Stimulated activated CD4-positive, alpha-beta T cell treated with anti-CD3 and anti-CD28 coated beads, Interleukin-4, amount 100 ng/mL, for 48 hours (primary cell): Measurements from ENCODE around the gene ACO2.
"Not testable (repeated sequence)": the region's sequence is repeated elsewhere in the genome, so short reads cannot be mapped to it uniquely, and the experiment has no call there.

Experiments
- DNase-seq, 2 donors: peaks; one replicate each; pipeline ENCODE4 v3.0.0-alpha.2; 2020; ENCODE audit warnings: low read depth in 2 of 2

The ACO2 gene

DNA sequence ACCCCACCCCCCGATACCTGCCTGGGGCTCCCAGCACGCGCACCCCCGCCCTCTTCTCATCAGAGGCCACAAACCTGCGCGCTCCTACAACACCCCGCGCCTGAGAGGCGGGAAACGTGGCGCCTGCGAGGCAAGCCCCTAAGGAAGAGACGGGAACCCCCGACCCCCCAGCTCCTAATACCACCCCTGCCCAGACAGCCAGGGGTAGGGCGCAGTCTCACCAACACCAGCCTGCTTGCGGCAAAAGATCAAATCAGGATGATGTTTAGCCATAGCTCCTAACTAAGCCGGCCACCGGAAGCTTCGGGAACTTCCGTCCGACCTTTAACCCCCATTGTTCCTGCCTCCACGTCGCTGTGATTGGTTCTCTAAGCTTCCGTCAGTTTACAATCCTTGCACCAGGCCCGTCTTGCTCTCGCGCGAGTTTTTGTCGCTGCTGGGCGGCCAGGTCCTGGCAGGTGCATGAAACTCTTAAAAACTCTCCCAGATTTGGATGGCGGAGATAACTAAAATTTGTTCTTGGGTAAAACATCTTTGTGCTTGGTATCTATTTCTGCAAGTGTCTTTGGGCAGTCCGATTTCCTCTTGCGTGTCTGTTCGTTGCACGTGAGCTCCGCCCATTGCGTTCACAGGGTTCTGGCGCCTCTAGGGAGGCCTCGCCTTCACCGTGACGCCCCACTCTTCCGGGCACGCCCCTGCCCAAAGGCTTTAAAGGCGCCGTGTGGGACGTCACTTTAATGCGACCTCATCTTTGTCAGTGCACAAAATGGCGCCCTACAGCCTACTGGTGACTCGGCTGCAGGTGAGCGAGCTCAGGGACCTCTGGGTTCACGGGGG is at the start of gene ACO2, which contains the start of gene PHF5A:
TSS of gene ACO2 (plus strand) at position 737 of the 837 bp plus-strand sequence. CDS start at position 767, 30 bp downstream.
TSS of gene PHF5A (minus strand) at position 312 of the 837 bp plus-strand sequence. CDS start at position 273, 39 bp downstream.
- peak; percentile 94 to 99 for DNase-seq

DNA sequence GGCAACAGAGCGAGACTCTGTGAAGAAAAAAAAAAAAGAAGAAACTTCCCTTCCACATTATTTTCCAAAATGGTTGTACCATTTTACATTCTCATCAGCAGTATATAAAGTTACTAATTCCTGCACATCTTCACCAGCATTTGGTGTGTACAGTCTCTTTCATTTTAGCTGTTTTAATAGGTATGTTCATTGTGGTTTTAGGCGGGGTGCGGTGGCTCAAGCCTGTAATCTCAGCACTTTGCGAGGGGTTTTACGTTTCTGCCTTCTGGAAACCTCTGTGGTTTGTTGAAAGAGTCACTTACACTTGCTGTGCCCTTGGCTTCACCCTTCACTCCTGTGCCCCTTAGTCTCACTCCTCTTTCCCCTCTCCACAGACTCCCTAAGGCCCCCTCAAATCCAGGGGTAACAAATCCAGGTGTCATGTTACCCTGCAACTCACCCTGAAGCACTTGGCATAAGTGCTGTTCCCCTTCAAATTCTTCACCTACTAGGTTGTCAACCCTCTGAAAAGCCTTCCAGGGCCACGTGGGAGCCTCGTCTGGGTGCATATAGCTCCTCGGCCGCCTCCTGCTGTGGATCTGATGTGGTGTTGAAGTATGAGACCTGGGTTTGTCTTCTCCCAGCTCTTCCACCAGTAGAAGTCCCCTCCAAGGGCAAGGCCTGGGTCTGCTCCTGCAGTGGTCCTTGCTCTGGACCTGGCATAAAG is 43.1 kb upstream of the ACO2 start:
- no peak for DNase-seq

DNA sequence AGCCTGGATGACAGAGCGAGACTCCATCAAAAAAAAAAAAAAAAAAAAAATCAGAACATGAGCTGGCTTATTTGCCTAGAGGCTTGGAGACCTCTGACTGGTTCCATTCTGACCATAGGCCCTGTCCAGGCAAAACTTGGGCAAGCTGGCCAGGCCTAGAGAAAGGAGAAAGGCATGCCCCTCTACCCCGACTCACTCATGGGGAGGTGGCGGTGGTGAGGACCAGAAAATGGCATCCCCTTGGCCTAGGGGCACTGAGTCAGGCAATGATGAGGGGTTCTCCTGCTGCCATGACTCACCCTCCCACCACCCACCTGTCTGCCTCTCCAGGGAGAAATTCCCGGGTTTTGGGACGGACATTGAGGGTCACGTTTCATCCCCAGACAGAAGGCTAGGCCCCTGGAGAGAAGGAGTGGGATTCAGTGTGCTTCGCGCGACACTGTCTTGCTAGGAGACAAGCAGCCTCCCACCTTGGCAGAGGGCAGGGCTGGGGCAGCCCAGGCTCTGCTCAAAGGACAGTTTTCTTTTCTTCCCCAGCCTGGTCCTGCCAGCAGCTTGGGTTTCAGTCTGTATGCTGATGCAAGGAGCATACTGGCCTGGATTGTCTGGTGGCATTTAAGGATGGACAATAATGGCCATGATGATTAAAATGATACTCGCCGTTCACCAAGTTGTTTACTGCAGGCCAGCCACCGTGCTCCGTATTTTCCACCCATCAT is 39.5 kb upstream of the ACO2 start:
- DNase-seq: no peak

DNA sequence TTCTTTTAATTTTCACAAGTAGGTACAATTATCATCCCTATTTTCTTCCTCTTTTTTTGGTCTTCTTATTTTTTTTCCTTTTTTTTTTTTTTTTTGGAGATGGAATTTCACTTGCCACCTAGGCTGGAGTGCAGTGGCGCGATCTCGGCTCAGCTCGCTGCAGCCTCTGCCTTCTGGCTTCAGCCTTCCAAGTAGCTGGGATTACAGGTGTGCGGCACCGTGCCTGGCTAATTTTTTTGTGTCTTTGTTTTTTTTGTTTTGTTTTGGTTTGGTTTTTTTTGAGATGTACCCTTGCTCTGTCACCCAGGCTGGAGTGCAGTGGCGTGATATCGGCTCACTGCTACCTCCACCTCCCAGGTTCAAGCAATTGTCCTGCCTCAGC is 39.0 kb upstream of the ACO2 start:
- no peak for DNase-seq

DNA sequence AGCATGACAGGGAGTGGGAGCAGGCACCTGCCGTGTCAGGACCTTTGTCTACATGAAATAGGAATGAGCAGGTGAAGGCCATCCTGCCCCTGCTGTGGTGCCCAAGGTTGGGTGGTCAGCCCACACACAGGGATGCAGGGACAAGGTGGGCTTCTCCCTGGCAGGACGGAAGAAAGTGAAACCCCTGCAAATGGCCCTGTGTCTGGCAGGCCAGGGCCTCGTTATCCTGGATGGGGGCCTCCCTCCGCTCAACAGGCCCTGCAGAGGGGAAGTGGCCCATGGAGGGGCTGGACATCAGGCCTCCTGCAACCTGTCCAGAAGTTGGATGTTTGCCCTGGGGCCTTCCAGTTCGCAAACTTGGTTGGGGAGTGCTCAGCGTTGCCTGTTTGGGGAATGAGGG is 37.3 kb upstream of the ACO2 start:
- DNase-seq: no peak

DNA sequence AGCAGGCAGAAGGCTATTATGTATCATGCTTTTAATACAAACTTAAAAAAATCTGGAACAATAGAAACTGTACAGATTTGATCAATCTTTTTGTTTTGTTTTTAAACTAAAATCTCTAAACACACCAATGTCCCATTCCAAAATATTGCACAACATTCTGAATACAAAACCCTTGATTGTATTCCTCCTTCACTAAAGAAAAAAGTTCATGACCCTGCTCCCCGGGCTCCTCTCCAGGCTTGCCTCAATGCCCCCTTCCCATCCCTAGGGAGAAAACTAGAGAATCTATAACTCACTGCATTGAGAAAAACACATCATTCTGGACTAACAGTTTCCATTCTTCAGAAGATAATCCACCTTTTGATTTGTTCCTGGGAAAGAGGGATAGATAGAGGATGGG is 35.4 kb upstream of the ACO2 start:
- DNase-seq: not testable (repeated sequence)

DNA sequence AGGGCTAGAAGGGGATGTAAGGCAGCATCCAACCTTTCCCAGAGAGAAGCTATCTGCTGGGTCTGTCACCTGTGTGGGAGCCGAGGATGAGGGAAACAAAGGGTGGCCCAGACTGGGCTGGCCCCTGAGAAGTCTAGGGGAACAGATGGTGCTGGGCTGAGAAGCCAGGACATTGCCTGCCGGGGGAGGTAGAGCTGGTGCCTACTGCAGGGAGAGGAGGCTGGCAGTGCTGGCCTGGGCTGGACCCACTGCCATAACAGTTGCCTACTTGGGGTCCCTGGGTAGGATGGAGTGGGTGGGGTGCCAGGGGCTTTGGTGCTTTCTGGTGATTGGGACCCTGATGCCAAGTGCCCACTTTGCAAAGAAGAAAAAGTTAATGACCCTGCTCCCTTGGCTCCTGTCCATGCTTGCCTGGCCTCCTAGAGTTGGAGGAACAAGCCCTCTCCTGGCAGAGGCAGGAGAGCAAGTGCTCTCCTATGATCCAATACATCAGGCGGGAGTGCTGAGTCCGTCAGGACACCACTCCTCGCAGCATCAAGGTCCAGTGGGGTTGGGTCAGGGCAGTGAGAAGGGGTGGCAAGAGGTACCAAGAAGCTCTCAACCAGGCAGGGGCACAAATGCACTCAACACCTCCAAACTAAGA is 34.4 kb upstream of the ACO2 start:
- not testable (repeated sequence) for DNase-seq

DNA sequence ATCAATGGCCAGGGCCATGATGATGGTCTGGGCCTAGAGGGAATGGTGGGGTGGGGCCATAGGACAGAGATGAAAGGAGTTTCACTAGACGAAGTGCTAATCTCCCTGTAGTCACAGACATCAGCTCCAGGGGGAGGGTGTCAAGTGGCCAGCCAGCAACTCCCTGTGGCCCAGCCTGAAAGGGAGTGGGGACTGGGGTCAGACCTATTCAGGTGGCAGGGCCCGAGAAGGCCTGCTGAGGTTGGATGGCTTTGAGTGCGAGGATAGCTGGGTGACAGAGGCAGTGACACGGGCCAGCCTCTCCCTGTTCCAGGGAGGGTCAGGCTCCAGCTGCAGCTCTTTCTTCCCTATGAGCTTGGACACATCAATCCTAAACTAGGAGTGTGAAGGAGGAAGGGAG is 33.4 kb upstream of the ACO2 start:
- no peak for DNase-seq

DNA sequence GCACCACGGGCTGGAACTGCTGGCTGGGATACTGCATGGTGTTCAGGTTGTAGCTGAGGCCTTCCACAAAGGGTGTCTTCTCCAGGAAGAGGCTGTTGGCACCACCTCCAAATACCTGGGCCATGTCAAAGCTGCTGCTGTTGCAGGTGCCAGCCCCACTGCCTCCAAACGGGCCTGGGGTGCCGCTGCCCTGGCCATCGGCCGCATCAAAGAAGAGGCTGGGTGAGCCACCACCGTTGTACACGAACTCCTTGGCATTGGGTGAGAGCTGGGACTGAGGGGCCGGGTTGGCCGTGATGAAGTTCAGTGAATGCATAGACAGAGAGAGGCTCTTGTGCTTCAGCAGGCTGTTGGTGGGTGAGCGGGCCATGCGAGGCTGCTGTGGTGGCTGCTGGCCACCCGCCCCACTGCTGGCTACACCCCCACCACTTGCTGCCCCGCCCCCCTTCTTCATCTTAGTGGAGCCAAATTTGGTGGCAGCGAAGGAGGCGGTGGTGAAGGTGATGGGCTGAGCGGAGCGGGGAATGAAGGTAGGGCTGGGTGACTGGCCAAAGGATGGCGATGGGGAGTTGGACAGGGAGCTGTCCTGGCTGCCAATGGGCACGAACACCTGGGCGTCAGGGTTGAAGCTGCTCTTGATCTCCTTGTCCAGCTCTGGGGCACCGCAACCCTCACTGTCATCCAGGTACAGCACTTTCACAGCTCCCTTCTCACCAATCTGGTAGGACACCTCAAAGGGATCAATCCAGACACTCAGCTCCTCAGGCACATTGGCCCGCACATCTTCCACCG is 32.4 kb upstream of the ACO2 start:
- DNase-seq: no peak

DNA sequence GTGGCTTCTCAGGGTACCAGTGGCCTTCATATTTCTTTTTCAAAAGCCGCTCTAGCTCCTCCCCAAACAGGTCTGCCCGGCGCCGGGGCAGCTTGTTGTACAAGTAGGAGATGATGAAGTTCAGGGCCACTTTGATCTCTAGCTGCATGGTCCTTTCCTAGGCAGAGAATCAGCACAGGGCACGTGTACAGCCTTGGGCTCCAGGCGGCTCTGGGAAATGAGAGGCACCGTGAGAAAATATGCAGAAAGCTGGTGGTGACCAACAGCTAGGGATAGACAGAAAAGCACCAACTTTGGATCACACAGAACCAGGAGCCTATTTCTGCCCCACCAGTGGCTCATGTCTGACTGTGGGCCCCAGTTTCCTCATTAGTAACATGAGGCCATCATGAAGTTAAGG is 31.7 kb upstream of the ACO2 start:
- DNase-seq: no peak

DNA sequence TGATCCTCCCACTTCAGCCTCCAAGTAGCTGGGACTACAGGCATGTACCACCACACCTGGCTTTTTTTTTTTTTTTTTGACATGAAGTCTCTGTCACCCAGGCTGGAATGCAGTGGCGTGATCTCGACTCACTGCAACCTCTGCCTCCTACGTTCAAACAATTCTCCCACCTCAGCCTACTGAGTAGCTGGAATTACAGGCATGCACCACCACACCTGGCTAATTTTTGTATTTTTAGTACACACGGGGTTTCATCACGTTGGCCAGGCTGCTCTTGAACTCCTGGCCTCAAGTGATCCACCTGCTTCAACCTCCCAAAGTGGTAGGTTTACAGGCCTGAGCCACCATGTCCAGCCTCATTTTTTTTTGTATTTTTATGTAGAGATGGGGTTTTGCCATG is 28.4 kb upstream of the ACO2 start:
- DNase-seq: not testable (repeated sequence)

DNA sequence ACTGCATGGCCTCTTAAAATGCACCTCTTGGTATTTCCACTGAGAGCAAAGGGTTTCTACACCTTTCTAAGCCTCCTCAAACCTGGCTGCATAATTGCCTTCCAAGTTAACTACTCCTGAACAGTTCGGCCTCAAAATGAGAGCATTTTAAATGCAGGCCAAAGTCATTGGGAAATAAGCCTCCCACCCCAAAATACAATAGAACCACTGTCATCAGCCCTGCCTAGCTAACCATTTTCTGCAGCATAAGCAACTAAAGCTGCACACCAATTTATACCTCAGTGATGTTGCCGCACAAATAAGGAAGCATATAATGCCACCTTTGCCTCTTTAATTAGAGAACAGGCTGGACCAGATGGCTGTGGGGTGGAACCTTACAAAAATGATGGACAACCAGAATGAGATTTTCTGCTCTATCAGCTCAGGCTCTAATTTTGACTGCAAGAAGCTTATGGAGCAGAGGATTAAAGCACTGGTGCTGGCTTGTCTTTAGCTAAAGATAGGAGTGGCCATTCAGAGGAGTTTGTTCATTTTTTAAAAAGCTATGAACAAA is 26.6 kb upstream of the ACO2 start:
- DNase-seq: no peak

DNA sequence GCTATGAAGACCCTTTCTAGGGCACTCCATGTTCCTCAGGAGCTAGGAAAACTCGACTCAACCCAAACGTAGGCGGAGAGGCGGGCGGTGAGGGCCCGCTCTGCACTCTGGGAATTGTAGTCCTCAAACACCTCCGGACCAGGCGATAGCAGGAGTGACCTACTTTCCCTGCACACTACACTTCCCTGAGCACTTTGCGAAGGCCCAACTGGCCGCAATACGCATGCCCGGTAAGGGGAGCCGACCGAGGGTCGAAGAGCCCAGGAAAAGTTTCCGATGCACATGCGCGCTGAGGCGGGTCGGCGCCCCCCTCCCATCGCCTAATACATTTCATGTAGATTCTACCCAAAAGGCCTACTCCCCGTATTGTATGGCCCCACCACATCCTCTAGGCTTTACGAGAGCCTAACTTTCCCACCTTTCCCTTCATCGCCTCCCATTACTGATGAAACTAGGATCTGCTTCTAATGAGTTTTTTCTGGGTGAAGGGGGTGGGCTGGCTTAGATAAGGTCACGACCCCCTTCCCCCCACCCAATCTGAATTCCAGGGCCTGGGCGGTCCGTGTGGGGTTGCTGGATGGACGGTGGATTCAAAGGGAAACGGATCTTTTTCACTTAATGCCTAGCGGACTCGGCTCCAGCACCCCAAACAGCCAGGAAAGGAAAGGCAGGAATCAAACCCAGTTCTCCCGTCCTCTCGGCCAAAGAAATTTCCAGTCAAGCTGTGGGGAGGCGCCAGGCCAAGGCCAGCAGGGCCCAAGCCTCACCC is 24.4 kb upstream of the ACO2 start:
- DNase-seq: peak; percentile 73 to 87

DNA sequence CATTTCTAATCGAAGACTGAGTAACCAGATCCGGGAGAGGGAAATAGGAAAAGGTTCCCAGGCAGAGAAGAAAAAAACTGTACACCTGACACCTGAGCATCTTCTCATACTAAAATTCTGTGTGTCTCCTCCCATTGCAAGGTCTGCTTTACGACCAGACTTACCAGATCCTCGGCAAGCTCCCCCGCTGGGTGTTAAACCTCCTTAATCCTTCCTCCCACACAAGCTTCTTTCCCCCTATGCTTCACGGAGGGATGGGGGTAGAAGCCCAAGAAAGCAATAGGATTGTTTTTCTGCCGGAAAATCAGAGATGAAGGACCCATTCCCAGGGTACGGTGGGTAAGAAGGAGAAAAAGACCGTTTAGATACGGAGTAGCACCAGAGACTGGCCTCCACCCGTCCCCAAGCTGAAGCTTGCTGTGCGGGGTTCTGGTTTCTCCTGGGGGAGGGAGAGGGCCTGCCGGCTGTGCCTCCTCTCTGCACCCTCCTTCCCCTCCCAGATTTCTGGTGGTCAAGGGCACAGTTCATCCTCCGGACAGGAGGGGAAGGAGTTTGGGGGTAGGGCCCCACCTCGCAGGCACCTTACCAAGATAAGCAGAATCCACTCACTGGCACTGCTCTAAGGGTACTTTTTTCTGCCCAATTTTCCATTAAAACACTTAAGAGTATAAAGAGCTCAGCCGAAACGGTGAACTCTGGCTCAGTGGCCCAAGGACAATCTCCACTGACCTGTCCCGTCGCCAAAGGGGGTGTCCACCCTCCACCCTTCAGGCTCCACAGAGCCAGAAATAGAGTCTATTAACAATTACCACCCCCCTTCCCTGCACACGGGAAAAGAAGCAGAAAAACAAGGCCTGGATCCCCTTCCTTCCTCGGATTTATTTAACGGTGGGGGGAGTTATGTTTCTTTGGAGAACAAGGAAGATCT is 23.5 kb upstream of the ACO2 start:
- no peak for DNase-seq

DNA sequence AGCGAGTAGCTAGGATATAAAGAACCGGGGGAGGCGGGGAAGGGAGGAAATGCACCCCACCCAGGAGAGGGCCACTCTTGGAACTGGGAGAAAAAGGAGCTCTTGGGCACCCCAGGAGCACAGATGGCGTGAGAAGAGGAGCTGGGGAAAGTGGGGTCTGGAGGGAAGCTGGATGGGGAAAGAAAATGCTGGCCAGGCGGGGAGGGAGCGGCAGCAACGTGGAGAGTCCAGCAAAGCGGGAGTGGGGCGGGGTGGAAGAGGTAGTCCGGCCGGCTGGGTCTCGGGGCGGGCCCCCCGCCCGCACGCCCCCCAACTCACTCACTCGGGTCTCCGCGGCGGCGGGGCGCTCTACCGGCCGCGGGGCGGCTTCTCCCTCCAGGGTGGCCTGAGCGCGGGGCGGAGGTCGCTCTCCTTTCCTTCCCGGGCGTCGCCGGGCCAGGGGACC is 22.8 kb upstream of the ACO2 start:
- peak in 1 of 2 donors; percentile 11 for DNase-seq

DNA sequence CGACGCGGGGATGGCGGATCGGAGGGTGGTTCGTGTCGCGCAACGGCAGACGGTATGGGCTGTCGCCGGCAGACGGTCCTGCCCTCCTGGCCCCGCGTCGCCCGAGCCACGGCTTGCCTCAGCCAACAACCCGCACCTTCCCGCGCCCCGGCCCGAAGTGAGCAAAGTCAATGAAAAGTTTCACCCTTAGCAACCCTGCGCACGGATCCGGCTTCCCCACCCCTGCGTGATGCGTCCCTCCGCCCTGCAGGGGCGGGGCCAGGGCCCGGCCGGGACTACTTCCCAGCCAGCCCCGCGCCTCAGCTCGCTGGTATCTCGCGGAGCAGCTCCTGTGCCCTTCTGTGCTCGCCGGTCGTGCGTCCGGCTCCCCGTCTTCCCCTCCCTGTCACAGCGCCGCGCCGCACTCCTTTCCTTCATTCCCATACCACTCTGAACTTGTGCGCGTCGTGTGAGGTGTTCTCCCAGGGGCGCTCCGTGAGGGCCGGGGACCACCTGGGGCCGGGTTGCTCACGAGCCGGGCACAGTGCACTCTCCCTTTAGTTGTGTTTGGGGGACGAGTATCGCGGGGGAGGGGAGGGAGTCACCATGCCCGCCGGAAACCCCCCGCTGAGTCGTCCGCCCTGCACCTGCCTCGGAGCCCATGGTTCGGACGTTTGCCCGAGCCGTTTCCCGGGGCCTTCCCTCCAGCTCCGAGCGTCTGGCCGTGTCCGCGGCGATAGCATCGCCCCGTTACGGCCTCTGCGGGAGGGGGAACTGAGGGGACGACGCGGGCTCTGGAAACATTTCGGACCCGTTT is 22.1 kb upstream of the ACO2 start, which contains the start of gene TOB2:
TSS of gene TOB2 (minus strand) at position 163 of the 796 bp plus-strand sequence. CDS start 9,456 bp downstream, outside the sequence.
- peak; percentile 93 to 94 for DNase-seq

DNA sequence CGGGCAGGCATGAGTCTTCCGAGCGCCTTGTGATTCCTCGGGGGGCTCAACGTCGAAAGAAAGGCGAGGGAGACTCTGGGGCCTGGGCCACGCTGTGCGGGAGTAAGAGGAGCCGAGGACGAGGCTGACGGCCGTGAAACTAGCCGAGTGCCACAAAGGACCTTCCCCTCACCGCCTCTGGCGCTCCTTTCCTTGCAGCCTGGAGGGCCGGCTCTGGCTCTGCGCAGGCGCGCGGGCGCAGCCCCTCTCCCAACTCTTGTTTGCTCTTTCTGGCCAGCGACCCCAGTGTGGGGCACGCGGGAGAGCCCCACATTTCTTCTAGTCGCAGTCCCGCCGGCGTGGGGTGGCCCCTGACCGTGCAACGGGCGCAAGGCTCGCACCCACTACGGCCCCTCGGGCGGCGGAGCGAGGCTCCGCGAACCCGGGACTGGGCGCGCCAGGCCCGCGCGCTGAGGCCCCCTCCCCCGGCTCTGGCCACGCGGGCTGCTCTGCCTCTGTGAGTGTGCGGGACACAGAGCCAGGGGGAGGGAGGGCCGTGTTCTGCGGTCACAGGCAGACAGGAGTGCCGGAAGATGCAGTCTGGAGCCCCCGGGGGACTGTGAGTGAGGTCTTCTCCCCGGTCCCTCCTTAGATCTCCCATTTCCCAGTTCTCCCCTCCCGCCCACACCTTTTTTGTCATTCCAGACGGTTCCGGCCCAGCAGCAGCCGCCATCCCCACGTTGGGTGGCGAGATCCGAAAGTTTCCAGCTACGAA is 21.3 kb upstream of the ACO2 start:
- peak; percentile 53 to 54 for DNase-seq
